H9 (cell line): ENCODE measurements around the gene GFRA1. TPM values are rescaled to one million over a fixed set of nuclear protein-coding genes. Genes with fewer than 3 reads are reported as not detected.

Source experiments
- DNase-seq: peaks from one replicate; pipeline ENCODE4 v3.0.0-alpha.2; 2017
- H2AFZ ChIP-seq: one replicate; pipeline ENCODE4 v1.6.1; 2013; ENCODE audit warnings: mild to moderate bottlenecking, low read length, control low read depth, moderate library complexity
- H2AK5ac ChIP-seq: 2 replicates; pipeline ENCODE4 v1.6.1; 2013; ENCODE audit warnings: low read length, control low read depth, mixed read lengths; ENCODE audit not compliant: insufficient read length
- H2BK120ac ChIP-seq: one replicate; pipeline ENCODE4 v1.6.1; 2013; ENCODE audit warnings: low read depth, mild to moderate bottlenecking, low read length, control low read depth, inconsistent platforms; ENCODE audit not compliant: poor library complexity, severe bottlenecking
- H2BK12ac ChIP-seq: 2 replicates; pipeline ENCODE4 v1.6.1; 2013; ENCODE audit warnings: low read length, control low read depth, mixed read lengths, low read depth; ENCODE audit not compliant: insufficient read length
- H2BK15ac ChIP-seq: 2 replicates; pipeline ENCODE4 v1.6.1; 2013; ENCODE audit warnings: low read depth, low read length, control low read depth
- H2BK20ac ChIP-seq: one replicate; pipeline ENCODE4 v1.6.1; 2013; ENCODE audit warnings: low read depth, mild to moderate bottlenecking, low read length, control low read depth, inconsistent platforms; ENCODE audit not compliant: poor library complexity, severe bottlenecking
- H2BK5ac ChIP-seq: 2 replicates; pipeline ENCODE4 v1.6.1; 2013; ENCODE audit warnings: low read length, control low read depth, mixed read lengths; ENCODE audit not compliant: insufficient read length
- H3K14ac ChIP-seq: 2 replicates; pipeline ENCODE4 v1.6.1; 2013; ENCODE audit warnings: low read length, control low read depth; ENCODE audit not compliant: insufficient read depth
- H3K18ac ChIP-seq: 2 replicates; pipeline ENCODE4 v1.6.1; 2013; ENCODE audit warnings: low read depth, mild to moderate bottlenecking, mixed read lengths, low read length, control low read depth; ENCODE audit not compliant: insufficient read length
- H3K23ac ChIP-seq: 2 replicates; pipeline ENCODE4 v1.6.1; 2013; ENCODE audit warnings: low read length, control low read depth, mixed read lengths, low read depth; ENCODE audit not compliant: insufficient read length
- H3K23me2 ChIP-seq: 2 replicates; pipeline ENCODE4 v1.6.1; 2013; ENCODE audit warnings: low read depth, mild to moderate bottlenecking, mixed read lengths, low read length, control low read depth; ENCODE audit not compliant: insufficient read length, poor library complexity, severe bottlenecking
- H3K27ac ChIP-seq: 2 replicates; pipeline ENCODE4 v1.5.1; 2013; ENCODE audit warnings: low read length, control low read depth, mixed read lengths, low read depth; ENCODE audit not compliant: insufficient read length
- H3K27me3 ChIP-seq: 2 replicates; pipeline ENCODE4 v1.6.1; 2013; ENCODE audit warnings: low read length, control low read depth, inconsistent platforms; ENCODE audit not compliant: insufficient read depth
- H3K4ac ChIP-seq: 2 replicates; pipeline ENCODE4 v1.6.1; 2013; ENCODE audit warnings: low read depth, mild to moderate bottlenecking, control low read depth, inconsistent platforms, low read length, moderate library complexity
- H3K4me1 ChIP-seq: 2 replicates; pipeline ENCODE4 v1.6.1; 2013; ENCODE audit warnings: low read length, control low read depth, inconsistent platforms; ENCODE audit not compliant: insufficient read depth
- H3K4me2 ChIP-seq: 2 replicates; pipeline ENCODE4 v1.6.1; 2013; ENCODE audit warnings: low read length, control low read depth, mixed read lengths; ENCODE audit not compliant: insufficient read length, insufficient read depth
- H3K56ac ChIP-seq: 2 replicates; pipeline ENCODE4 v1.6.1; 2013; ENCODE audit warnings: low read depth, mild to moderate bottlenecking, mixed read lengths, low read length, control low read depth; ENCODE audit not compliant: insufficient read length
- H3K79me1 ChIP-seq: 2 replicates; pipeline ENCODE4 v1.6.1; 2013; ENCODE audit warnings: low read depth, mild to moderate bottlenecking, moderate library complexity, low read length, control low read depth, inconsistent platforms; ENCODE audit not compliant: insufficient read depth, poor library complexity, severe bottlenecking
- H3K79me2 ChIP-seq: 2 replicates; pipeline ENCODE4 v1.6.1; 2013; ENCODE audit warnings: low read length, control low read depth, inconsistent platforms; ENCODE audit not compliant: insufficient read depth
- H3K9ac ChIP-seq: 2 replicates; pipeline ENCODE4 v1.6.1; 2013; ENCODE audit warnings: low read length, control low read depth, mixed read lengths; ENCODE audit not compliant: insufficient read length; ENCODE audit errors: extremely low read depth
- H3K9me3 ChIP-seq: one replicate; pipeline ENCODE4 v1.6.1; 2013; ENCODE audit warnings: low read depth, low read length, inconsistent platforms; ENCODE audit not compliant: control insufficient read depth
- H3T11ph ChIP-seq: one replicate; pipeline ENCODE4 v1.6.1; 2013; ENCODE audit warnings: mild to moderate bottlenecking, low read length, control low read depth, inconsistent platforms
- H4K20me1 ChIP-seq: one replicate; pipeline ENCODE4 v1.6.1; 2013; ENCODE audit not compliant: control insufficient read depth, insufficient read length, insufficient read depth
- H4K5ac ChIP-seq: 2 replicates; pipeline ENCODE4 v1.6.1; 2013; ENCODE audit warnings: low read depth, mild to moderate bottlenecking, mixed read lengths, low read length, control low read depth; ENCODE audit not compliant: insufficient read length
- H4K8ac ChIP-seq: replicated peaks from 2 replicates; pipeline ENCODE4 v1.6.1; 2013; ENCODE audit warnings: low read length, control low read depth, mixed read lengths, low read depth; ENCODE audit not compliant: insufficient read length
- H4K91ac ChIP-seq: 2 replicates; pipeline ENCODE4 v1.6.1; 2013; ENCODE audit warnings: low read depth, mild to moderate bottlenecking, moderate library complexity, mixed read lengths, low read length, control low read depth; ENCODE audit not compliant: insufficient read length
- H3K27ac Mint-ChIP-seq, 3 experiments: 2 replicates in 2 of 3; 3 replicates in 1 of 3; pipeline ENCODE4 v1.8.0; 2020 to 2021; ENCODE audit warnings: mixed read lengths in 3 of 3, mild to moderate bottlenecking in 1 of 3, moderate library complexity in 1 of 3
- H3K27me3 Mint-ChIP-seq: 2 replicates; pipeline ENCODE4 v1.8.0; 2021; ENCODE audit warnings: low read depth, mild to moderate bottlenecking, moderate library complexity, mixed read lengths
- H3K36me3 Mint-ChIP-seq, 3 experiments: 2 replicates in 2 of 3; 3 replicates in 1 of 3; pipeline ENCODE4 v1.8.0; 2020 to 2021; ENCODE audit warnings: low read depth in 3 of 3, mixed read lengths in 3 of 3; ENCODE audit not compliant: insufficient read depth in 1 of 3
- H3K4me1 Mint-ChIP-seq, 2 experiments: 2 replicates each; pipeline ENCODE4 v1.8.0; 2020; ENCODE audit warnings: mixed read lengths in 2 of 2
- H3K4me3 Mint-ChIP-seq, 2 experiments: 2 replicates in 1 of 2; 3 replicates in 1 of 2; pipeline ENCODE4 v1.8.0; 2020 to 2021; ENCODE audit warnings: mild to moderate bottlenecking in 2 of 2, mixed read lengths in 2 of 2, moderate library complexity in 1 of 2
- H3K9me3 Mint-ChIP-seq, 2 experiments: 2 replicates in 1 of 2; 3 replicates in 1 of 2; pipeline ENCODE4 v1.8.0; 2020; ENCODE audit warnings: mild to moderate bottlenecking in 2 of 2, mixed read lengths in 2 of 2, moderate library complexity in 1 of 2
- WGBS: extraction: QIAGEN DNeasy Blood & Tissue Kit; methylation state at CpG from one replicate; pipeline ENCODE4 v1.1.7; 2013; ENCODE audit warnings: missing lambda C conversion rate, low lambda C conversion rate, mixed read lengths; ENCODE audit not compliant: insufficient read length; ENCODE audit errors: extremely low coverage; 5-methylcytosine and 5-hydroxymethylcytosine counted together
- total RNA-seq: library from RNA; stranded (reverse); gene quantifications from 2 replicates; pipeline ENCODE4 v1.2.1, GENCODE V29; 2021
- TF ChIP-seq, protein P1 (sequence below): fragments of 200-600 bp; sonication (generic); conservative IDR thresholded peaks from 3 replicates; pipeline ENCODE4 v1.8.0; 2021; ENCODE audit warnings: antibody characterized with exemption, mild to moderate bottlenecking

The GFRA1 gene
- total RNA-seq, 1 experiment from 2014 or later = 0.24 TPM

DNA sequence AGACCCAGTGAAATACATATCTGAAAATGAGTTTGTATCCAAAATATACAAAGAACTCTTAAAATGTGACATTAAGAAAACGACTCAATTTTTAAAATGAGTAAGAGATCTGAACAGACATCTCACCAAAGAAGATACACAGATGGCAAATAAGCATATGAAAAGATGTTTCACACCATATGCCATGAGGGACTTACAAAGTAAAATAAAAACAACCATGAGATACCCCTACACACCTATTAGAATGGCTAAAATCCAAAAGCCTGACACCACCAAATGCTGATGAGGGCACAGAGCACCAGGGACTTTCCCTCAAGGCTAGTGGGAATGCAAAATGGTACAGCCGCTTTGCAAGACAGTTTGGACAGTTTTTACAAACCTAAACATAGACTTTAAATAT lies 27.9 kb downstream of the GFRA1 start:
- Histone ChIP-seq H2AFZ (no peak overlapping the region), H2BK15ac (no peak overlapping the region), H3T11ph (no peak overlapping the region), H3K56ac (no peak overlapping the region), H2BK20ac (no peak overlapping the region), H4K8ac (no peak overlapping the region), H3K4ac (no peak overlapping the region), H3K27me3 (no peaks in the 10 kb centered on the region), H3K79me2 (no peaks in the 10 kb centered on the region), H4K20me1 (no peaks in the 10 kb centered on the region), H2BK12ac (no peak overlapping the region), H3K23me2 (no peaks in the 10 kb centered on the region), H2BK5ac (no peak overlapping the region), H3K18ac (no peak overlapping the region), H3K27ac (no peak overlapping the region), H3K23ac (no peak overlapping the region), H4K5ac (no peak overlapping the region), H4K91ac (no peak overlapping the region), H2AK5ac (no peak overlapping the region), H3K9ac (no peak overlapping the region), H3K79me1 (no peaks in the 10 kb centered on the region), H3K14ac (no peak overlapping the region), H2BK120ac (no peak overlapping the region), H3K9me3 (no peaks in the 10 kb centered on the region), H3K4me1 (no peaks in the 10 kb centered on the region), H3K4me2 (no peak overlapping the region)
- Mint-ChIP-seq H3K4me3 (no peak overlapping the region), H3K4me1 (no peaks in the 10 kb centered on the region), H3K9me3 (no peaks in the 10 kb centered on the region), H3K27ac (no peak overlapping the region), H3K27me3 (no peaks in the 10 kb centered on the region; the same call in 1 of the 2 replicates), H3K36me3 (no peaks in the 10 kb centered on the region)
- TF ChIP-seq, protein P1, sequence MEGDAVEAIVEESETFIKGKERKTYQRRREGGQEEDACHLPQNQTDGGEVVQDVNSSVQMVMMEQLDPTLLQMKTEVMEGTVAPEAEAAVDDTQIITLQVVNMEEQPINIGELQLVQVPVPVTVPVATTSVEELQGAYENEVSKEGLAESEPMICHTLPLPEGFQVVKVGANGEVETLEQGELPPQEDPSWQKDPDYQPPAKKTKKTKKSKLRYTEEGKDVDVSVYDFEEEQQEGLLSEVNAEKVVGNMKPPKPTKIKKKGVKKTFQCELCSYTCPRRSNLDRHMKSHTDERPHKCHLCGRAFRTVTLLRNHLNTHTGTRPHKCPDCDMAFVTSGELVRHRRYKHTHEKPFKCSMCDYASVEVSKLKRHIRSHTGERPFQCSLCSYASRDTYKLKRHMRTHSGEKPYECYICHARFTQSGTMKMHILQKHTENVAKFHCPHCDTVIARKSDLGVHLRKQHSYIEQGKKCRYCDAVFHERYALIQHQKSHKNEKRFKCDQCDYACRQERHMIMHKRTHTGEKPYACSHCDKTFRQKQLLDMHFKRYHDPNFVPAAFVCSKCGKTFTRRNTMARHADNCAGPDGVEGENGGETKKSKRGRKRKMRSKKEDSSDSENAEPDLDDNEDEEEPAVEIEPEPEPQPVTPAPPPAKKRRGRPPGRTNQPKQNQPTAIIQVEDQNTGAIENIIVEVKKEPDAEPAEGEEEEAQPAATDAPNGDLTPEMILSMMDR = no peak
- DNase-seq = no peak
- no CpG with 5 or more reads among the region's 2 CpGs for WGBS
